Fibroblast of lung (primary cell): Measurements from ENCODE around the gene LORICRIN. TPM values are rescaled to one million over a fixed set of nuclear protein-coding genes. Genes with fewer than 3 reads are reported as not detected.

ENCODE experiments used
- DNase-seq, 2 donors: peaks; one replicate each; pipeline versions ENCODE4 v3.0.0 to v3.0.0-alpha.2; 2010; ENCODE audit warnings: low read depth in 2 of 2
- H2AFZ ChIP-seq: 2 replicates; pipeline ENCODE4 v1.5.1; 2012; ENCODE audit warnings: low read length, control low read depth, inconsistent platforms
- H3K27ac ChIP-seq: 2 replicates; pipeline ENCODE4 v1.5.1; 2011; ENCODE audit warnings: low read length, control low read depth; ENCODE audit not compliant: insufficient read depth
- H3K27me3 ChIP-seq: 2 replicates; pipeline ENCODE4 v1.5.1; 2011; ENCODE audit warnings: mild to moderate bottlenecking, low read length; ENCODE audit not compliant: control insufficient read depth, insufficient read depth
- H3K36me3 ChIP-seq: 2 replicates; pipeline ENCODE4 v1.5.1; 2011; ENCODE audit warnings: low read length; ENCODE audit not compliant: control insufficient read depth, insufficient read depth
- H3K4me1 ChIP-seq: 2 replicates; pipeline ENCODE4 v1.5.1; 2011; ENCODE audit warnings: low read length; ENCODE audit not compliant: control insufficient read depth, insufficient read depth; ENCODE audit errors: extremely low read depth
- H3K4me2 ChIP-seq: 2 replicates; pipeline ENCODE4 v1.5.1; 2011; ENCODE audit warnings: low read length, control low read depth; ENCODE audit not compliant: insufficient read depth; ENCODE audit errors: extremely low read depth
- H3K4me3 ChIP-seq, 4 experiments: fragments of 200-600 bp in 1 of 4; sonication (generic) in 1 of 4; replicated peaks in 1 of 4; 2 replicates each; pipeline ENCODE4 v1.5.1; 2011 to 2016; ENCODE audit warnings: low read length in 4 of 4, low read depth in 3 of 4, mild to moderate bottlenecking in 3 of 4, control low read depth in 2 of 4, inconsistent platforms in 1 of 4, mixed read lengths in 1 of 4; ENCODE audit not compliant: insufficient read depth in 1 of 4; ENCODE audit errors: control extremely low read depth in 1 of 4
- H3K79me2 ChIP-seq: 2 replicates; pipeline ENCODE4 v1.5.1; 2012; ENCODE audit warnings: mild to moderate bottlenecking, low read length, inconsistent platforms; ENCODE audit not compliant: control insufficient read depth, insufficient read depth
- H3K9ac ChIP-seq: 2 replicates; pipeline ENCODE4 v1.5.1; 2011; ENCODE audit warnings: mild to moderate bottlenecking, low read length, control low read depth; ENCODE audit not compliant: insufficient read depth
- H3K9me3 ChIP-seq: 2 replicates; pipeline ENCODE4 v1.5.1; 2012; ENCODE audit warnings: low read depth, low read length; ENCODE audit not compliant: control insufficient read depth, insufficient read depth
- H4K20me1 ChIP-seq: 2 replicates; pipeline ENCODE4 v1.5.1; 2011; ENCODE audit warnings: low read length; ENCODE audit not compliant: control insufficient read depth, insufficient read depth; ENCODE audit errors: extremely low read depth
- CTCF ChIP-seq, 2 donors: IDR thresholded peaks in 1 of 2; conservative IDR thresholded peaks in 1 of 2; 1 replicate in 1 of 2; 2 replicates in 1 of 2; pipeline ENCODE4 v1.5.1; 2011 to 2012; ENCODE audit warnings: low read length in 2 of 2, control low read depth in 1 of 2, inconsistent platforms in 1 of 2, low read depth in 1 of 2, mild to moderate bottlenecking in 1 of 2
- EZH2 ChIP-seq: IDR thresholded peaks from 2 replicates; pipeline ENCODE4 v1.5.1; 2012; ENCODE audit warnings: low read length, control low read depth, mild to moderate bottlenecking; ENCODE audit errors: missing control alignments
- polyA plus RNA-seq, 2 donors: library from polyadenylated mRNA; depleted of rRNA in 1 of 2; stranded (reverse) in 1 of 2; unstranded in 1 of 2; fragments of >200 nt; gene quantifications; 2 replicates each; pipeline ENCODE4 v1.2.1, GENCODE V29; 2011 to 2012; ENCODE audit warnings: missing spikeins in 1 of 2
- total RNA-seq: library from RNA; depleted of rRNA; stranded (reverse); fragments of >200 nt; gene quantifications from 2 replicates; pipeline ENCODE4 v1.2.1, GENCODE V29; 2014

The LORICRIN gene
- total and polyA plus RNA-seq, 2 donors (not counting 1 experiment from before 2014, with no cell fraction given): not detected

- Histone ChIP-seq H3K9me3 (no peaks in the 10 kb centered on the region), H2AFZ (no peak overlapping the region), H3K27ac (no peak overlapping the region), H3K4me3 (no peak overlapping the region), H3K27me3 (peaks cover 2% of the 10 kb centered on the region), H3K36me3 (no peaks in the 10 kb centered on the region), H3K4me2 (no peak overlapping the region), H3K9ac (no peak overlapping the region), H3K79me2 (no peaks in the 10 kb centered on the region), H3K4me1 (no peaks in the 10 kb centered on the region), H4K20me1 (no peaks in the 10 kb centered on the region)
- no peak for DNase-seq
- TF ChIP-seq EZH2 (no peak), CTCF (conservative IDR thresholded peaks at IDR 0.05 in 1 of 2, IDR thresholded peaks at IDR 0.05 in 1 of 2; ENCODE audit: low read depth in 1 of 2, low read length in 2 of 2) (no peak)
Measured at GRCh38 chr1:153302308-153302707, 42.8 kb downstream of the LORICRIN start.

- H3K36me3 ChIP-seq: no peaks in the 10 kb centered on the region
- H3K4me3 ChIP-seq: no peak overlapping the region
- no peak overlapping the region for H3K27ac ChIP-seq
- H3K4me2 ChIP-seq: no peak overlapping the region
- no peaks in the 10 kb centered on the region for H3K4me1 ChIP-seq
- H3K79me2 ChIP-seq: no peaks in the 10 kb centered on the region
- H4K20me1 ChIP-seq: no peaks in the 10 kb centered on the region
- no peak for TF ChIP-seq CTCF (conservative IDR thresholded peaks at IDR 0.05 in 1 of 2, IDR thresholded peaks at IDR 0.05 in 1 of 2; ENCODE audit: low read depth in 1 of 2, low read length in 2 of 2)
- TF ChIP-seq EZH2: no peak
- no peak for DNase-seq
- no peak overlapping the region for H3K9ac ChIP-seq
- H3K27me3 ChIP-seq: peaks cover 2% of the 10 kb centered on the region
- H3K9me3 ChIP-seq: no peaks in the 10 kb centered on the region
- no peak overlapping the region for H2AFZ ChIP-seq
Measured at GRCh38 chr1:153305682-153306081, 46.2 kb downstream of the LORICRIN start.

- TF ChIP-seq CTCF (conservative IDR thresholded peaks at IDR 0.05 in 1 of 2, IDR thresholded peaks at IDR 0.05 in 1 of 2; ENCODE audit: low read depth in 1 of 2, low read length in 2 of 2) (no peak), EZH2 (no peak)
- no peaks in the 10 kb centered on the region for H4K20me1 ChIP-seq
- H3K27ac ChIP-seq: no peak overlapping the region
- no peaks in the 10 kb centered on the region for H3K9me3 ChIP-seq
- H3K4me1 ChIP-seq: no peaks in the 10 kb centered on the region
- H3K4me2 ChIP-seq: no peak overlapping the region
- H3K79me2 ChIP-seq: no peaks in the 10 kb centered on the region
- peaks cover 2% of the 10 kb centered on the region for H3K27me3 ChIP-seq
- H3K4me3 ChIP-seq: no peak overlapping the region
- no peak overlapping the region for H3K9ac ChIP-seq
- no peak overlapping the region for H2AFZ ChIP-seq
- no peaks in the 10 kb centered on the region for H3K36me3 ChIP-seq
- no peak for DNase-seq
Measured at GRCh38 chr1:153306303-153307220, 47.1 kb downstream of the LORICRIN start.
